LNCAP (cell line): ENCODE measurements around the gene PRKCZ.

Experiments
- CTCF ChIP-seq: fragments of 450-650 bp; IDR thresholded peaks from 2 replicates; pipeline ENCODE4 v1.5.1; 2017; ENCODE audit warnings: mild to moderate bottlenecking

PRKCZ gene

GRCh38 chr1:2101531-2101930, 51.3 kb downstream of the PRKCZ start:
- TF ChIP-seq CTCF: no peak

- no peak for TF ChIP-seq CTCF
Observed at GRCh38 chr1:2101946-2102345, 51.7 kb downstream of the PRKCZ start.

GRCh38 chr1:2102753-2103152, 52.5 kb downstream of the PRKCZ start:
- TF ChIP-seq CTCF: no peak

GRCh38 chr1:2103266-2103900, 53.2 kb downstream of the PRKCZ start:
- no peak for TF ChIP-seq CTCF

GRCh38 chr1:2103901-2104590, 53.8 kb downstream of the PRKCZ start:
- TF ChIP-seq CTCF: no peak

- TF ChIP-seq CTCF: no peak
Observed at GRCh38 chr1:2104621-2105427, 54.6 kb downstream of the PRKCZ start.

- no peak for TF ChIP-seq CTCF
Observed at GRCh38 chr1:2105781-2106524, 55.7 kb downstream of the PRKCZ start.
